K562 (cell line): ENCODE data around the gene UNC119B. TPM values are rescaled to one million over a fixed set of nuclear protein-coding genes. Genes with fewer than 3 reads are reported as not detected.

Experiments
- MYBL2 ChIP-seq, 2 experiments: fragments of 450-650 bp in 1 of 2; sonication (generic) in 1 of 2; formaldehyde crosslinking in 1 of 2; IDR thresholded peaks; 2 replicates each; pipeline versions ENCODE4 v1.6.1 to v1.8.1; 2017 to 2022; ENCODE audit warnings: borderline replicate concordance in 1 of 2, inconsistent platforms in 1 of 2, low read depth in 1 of 2, mild to moderate bottlenecking in 1 of 2, missing genetic modification reagents in 1 of 2, moderate library complexity in 1 of 2
- SRSF3 ChIP-seq: fragments of 200-400 bp; formaldehyde crosslinking; IDR thresholded peaks from 2 replicates; pipeline ENCODE4 v1.6.1; 2016; ENCODE audit warnings: mild to moderate bottlenecking, low read length, moderate library complexity; ENCODE audit not compliant: insufficient read depth
- ZNF347 ChIP-seq: fragments of 450-650 bp; formaldehyde crosslinking; IDR thresholded peaks from 2 replicates; pipeline ENCODE4 v1.4.0; 2020; ENCODE audit warnings: low read depth, mild to moderate bottlenecking, moderate library complexity
- polyA plus RNA-seq, 8 experiments: library from polyadenylated mRNA; depleted of rRNA in 4 of 8; stranded (reverse) in 5 of 8; unstranded in 3 of 8; fragments of >200 nt; fragmentation: Nextera tagmentation in 2 of 8; fragmentation: Illumina TruSeq in 1 of 8; extraction: Ambion mirVana in 2 of 8; extraction: Trizol in 1 of 8; gene quantifications; 2 replicates each; pipeline versions ENCODE4 v1.2.1 to v1.2.3, GENCODE V29; 2011 to 2014; ENCODE audit warnings: inconsistent platforms in 1 of 8, missing spikeins in 1 of 8
- total RNA-seq, 7 experiments: library from RNA; depleted of rRNA in 6 of 7; stranded (reverse); fragments of >200 nt in 6 of 7; fragmentation: Illumina TruSeq in 2 of 7; extraction: Trizol in 2 of 7; gene quantifications; 2 replicates each; pipeline versions ENCODE4 v1.2.1 to v1.2.3, GENCODE V29; 2011 to 2021; ENCODE audit warnings: low replicate concordance in 1 of 7
- TF ChIP-seq, protein P1 (sequence below): fragments of 250-450 bp; sonication (Bioruptor Pico); IDR thresholded peaks from 2 replicates; pipeline ENCODE4 v1.4.0; 2020; ENCODE audit warnings: mild to moderate bottlenecking, moderate library complexity
- TF ChIP-seq, protein P2 (sequence below): sonication (generic); formaldehyde crosslinking; IDR thresholded peaks from 2 replicates; pipeline ENCODE4 v1.8.0; 2023; ENCODE audit warnings: missing genetic modification reagents, mild to moderate bottlenecking, borderline replicate concordance

The UNC119B gene
- total and polyA plus RNA-seq, 9 of the 15 experiments (the other 6 are each of a cell fraction or from before 2014, with no cell fraction given) = 4.0 to 34.5 (median 15.1) TPM

DNA sequence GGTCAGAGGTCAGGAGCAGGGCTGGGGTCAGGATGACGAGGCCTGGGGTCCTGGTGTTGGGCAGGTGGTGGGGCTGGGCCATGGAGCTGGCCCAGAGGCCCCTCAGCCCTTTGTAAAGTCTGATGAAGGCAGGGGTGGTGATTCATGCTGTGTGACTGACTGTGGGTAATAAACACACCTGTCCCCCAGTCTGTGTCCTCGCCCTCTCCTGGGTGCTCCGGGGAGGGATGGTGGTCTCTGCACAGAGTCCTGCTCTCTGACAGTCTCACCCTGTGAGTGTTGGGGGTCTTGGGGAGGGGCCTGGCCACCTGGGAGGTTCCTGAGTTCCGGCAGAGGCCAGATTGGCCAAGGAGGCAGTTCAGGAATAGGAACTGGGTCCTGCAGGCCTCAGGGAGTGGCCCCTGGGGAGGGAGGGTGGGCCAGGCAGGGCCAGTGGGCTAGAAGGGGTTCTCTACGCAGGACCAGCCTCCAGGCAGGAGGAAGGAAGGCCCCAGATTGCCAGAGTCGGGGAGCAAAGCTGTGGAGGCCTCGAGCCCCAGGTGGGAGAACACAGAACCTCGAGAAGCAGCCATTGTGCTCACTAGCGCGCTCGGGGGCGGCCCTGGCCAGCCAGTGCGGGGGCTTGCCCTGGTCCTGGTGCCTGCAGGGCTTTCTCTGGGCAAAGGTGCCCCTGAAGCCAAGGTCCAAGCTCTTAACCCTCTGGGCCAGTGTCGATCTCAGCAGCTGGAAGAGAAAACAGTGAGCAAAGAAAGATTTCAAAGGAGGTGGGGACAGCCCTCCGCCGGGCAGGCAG lies 29.8 kb downstream of the UNC119B start (continued):
- TF ChIP-seq, protein P1, sequence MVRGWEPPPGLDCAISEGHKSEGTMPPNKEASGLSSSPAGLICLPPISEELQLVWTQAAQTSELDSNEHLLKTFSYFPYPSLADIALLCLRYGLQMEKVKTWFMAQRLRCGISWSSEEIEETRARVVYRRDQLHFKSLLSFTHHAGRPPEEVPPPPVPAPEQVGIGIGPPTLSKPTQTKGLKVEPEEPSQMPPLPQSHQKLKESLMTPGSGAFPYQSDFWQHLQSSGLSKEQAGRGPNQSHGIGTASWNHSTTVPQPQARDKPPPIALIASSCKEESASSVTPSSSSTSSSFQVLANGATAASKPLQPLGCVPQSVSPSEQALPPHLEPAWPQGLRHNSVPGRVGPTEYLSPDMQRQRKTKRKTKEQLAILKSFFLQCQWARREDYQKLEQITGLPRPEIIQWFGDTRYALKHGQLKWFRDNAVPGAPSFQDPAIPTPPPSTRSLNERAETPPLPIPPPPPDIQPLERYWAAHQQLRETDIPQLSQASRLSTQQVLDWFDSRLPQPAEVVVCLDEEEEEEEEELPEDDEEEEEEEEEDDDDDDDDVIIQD (CRISPR knock-in tag) = no peak
- TF ChIP-seq MYBL2 (IDR thresholded peaks at IDR 0.05; ENCODE audit: low read depth) (no peak), MYBL2 (CRISPR knock-in tag; IDR thresholded peaks at IDR 0.05; ENCODE audit: borderline replicate concordance) (no peak), ZNF347 (no peak), SRSF3 (no peak)
- TF ChIP-seq, protein P2, sequence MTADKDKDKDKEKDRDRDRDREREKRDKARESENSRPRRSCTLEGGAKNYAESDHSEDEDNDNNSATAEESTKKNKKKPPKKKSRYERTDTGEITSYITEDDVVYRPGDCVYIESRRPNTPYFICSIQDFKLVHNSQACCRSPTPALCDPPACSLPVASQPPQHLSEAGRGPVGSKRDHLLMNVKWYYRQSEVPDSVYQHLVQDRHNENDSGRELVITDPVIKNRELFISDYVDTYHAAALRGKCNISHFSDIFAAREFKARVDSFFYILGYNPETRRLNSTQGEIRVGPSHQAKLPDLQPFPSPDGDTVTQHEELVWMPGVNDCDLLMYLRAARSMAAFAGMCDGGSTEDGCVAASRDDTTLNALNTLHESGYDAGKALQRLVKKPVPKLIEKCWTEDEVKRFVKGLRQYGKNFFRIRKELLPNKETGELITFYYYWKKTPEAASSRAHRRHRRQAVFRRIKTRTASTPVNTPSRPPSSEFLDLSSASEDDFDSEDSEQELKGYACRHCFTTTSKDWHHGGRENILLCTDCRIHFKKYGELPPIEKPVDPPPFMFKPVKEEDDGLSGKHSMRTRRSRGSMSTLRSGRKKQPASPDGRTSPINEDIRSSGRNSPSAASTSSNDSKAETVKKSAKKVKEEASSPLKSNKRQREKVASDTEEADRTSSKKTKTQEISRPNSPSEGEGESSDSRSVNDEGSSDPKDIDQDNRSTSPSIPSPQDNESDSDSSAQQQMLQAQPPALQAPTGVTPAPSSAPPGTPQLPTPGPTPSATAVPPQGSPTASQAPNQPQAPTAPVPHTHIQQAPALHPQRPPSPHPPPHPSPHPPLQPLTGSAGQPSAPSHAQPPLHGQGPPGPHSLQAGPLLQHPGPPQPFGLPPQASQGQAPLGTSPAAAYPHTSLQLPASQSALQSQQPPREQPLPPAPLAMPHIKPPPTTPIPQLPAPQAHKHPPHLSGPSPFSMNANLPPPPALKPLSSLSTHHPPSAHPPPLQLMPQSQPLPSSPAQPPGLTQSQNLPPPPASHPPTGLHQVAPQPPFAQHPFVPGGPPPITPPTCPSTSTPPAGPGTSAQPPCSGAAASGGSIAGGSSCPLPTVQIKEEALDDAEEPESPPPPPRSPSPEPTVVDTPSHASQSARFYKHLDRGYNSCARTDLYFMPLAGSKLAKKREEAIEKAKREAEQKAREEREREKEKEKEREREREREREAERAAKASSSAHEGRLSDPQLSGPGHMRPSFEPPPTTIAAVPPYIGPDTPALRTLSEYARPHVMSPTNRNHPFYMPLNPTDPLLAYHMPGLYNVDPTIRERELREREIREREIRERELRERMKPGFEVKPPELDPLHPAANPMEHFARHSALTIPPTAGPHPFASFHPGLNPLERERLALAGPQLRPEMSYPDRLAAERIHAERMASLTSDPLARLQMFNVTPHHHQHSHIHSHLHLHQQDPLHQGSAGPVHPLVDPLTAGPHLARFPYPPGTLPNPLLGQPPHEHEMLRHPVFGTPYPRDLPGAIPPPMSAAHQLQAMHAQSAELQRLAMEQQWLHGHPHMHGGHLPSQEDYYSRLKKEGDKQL (CRISPR knock-in tag) = no peak
